ENCODE measurements around the gene TMOD2.

TMOD2 gene

GRCh38 chr15:51793521-51794305 is 42.3 kb downstream of the TMOD2 start:
- in situ Hi-C loops (cut with HindIII; ENCODE audit: low pct_unique_long_range_greater_than_20kb, low sequenced_read_pairs): no loop called here
- no peak for TF ChIP-seq JUND (IDR thresholded peaks at IDR 0.05; ENCODE audit: low read depth)
- DNase-seq (ENCODE audit: low read depth in 1 of 2, low spot score in 1 of 2): no peak

- no peak for TF ChIP-seq JUND (IDR thresholded peaks at IDR 0.05; ENCODE audit: low read depth)
- in situ Hi-C loops (cut with HindIII; ENCODE audit: low pct_unique_long_range_greater_than_20kb, low sequenced_read_pairs): no loop called here
- DNase-seq (ENCODE audit: low read depth in 1 of 2, low spot score in 1 of 2): no peak
These were observed 45.5 kb downstream of the TMOD2 start for GRCh38 chr15:51796847-51797401.

- no peak for DNase-seq (ENCODE audit: low read depth in 1 of 2, low spot score in 1 of 2)
- TF ChIP-seq JUND (IDR thresholded peaks at IDR 0.05; ENCODE audit: low read depth): no peak
- in situ Hi-C loops (cut with HindIII; ENCODE audit: low pct_unique_long_range_greater_than_20kb, low sequenced_read_pairs): no loop called here
These were observed 46.9 kb downstream of the TMOD2 start for GRCh38 chr15:51798281-51798680.

DNA sequence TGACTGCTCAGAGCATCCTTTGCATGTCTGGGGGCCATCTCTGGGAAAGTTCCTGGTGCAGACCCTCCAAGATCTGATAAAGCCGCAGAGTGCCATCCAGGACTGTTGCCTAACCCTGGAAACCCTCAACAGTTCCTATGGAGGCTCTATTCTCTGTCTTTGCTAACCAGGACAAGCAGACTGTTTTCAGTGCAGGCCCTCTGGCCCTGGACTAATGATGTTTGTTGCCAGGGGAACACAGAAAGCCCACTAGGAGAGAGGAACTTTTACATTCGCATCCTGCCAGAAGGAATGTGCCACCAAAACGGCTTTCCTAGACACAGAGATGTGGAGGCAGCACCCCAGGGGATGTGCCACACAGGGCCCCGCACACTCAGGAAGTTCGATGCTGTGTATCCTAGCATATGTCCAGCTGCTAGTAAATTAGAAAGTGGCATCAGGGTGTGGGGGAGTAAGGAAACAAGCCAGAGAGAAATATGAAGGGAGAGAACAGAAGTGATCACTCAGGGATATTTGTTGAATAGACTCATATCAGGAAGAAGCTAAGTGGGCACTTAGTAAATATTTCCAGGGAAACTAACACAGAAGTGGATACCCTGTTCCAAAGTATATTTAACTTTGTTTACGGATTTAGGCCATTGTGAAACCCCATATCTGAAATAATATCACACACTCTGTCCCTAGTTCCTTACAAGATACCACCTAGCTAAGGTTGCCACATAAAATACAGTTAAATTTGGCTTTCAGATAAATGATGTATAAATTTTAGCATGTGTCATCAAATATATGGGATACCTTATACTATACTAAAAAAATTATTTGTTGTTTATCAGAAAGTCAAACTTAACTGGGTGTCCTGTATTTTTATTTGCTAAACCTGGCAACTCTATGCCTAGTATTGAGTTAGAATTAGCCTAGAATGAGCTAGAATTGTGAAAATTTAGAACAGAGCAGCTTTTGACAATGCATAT is 48.2 kb downstream of the TMOD2 start:
- no peak for TF ChIP-seq JUND (IDR thresholded peaks at IDR 0.05; ENCODE audit: low read depth)
- DNase-seq (ENCODE audit: low read depth in 1 of 2, low spot score in 1 of 2): no peak
- in situ Hi-C loops (cut with HindIII; ENCODE audit: low pct_unique_long_range_greater_than_20kb, low sequenced_read_pairs): no loop called here

- in situ Hi-C loops (cut with HindIII; ENCODE audit: low pct_unique_long_range_greater_than_20kb, low sequenced_read_pairs): no loop called here
- TF ChIP-seq JUND (IDR thresholded peaks at IDR 0.05; ENCODE audit: low read depth): no peak
- DNase-seq (ENCODE audit: low read depth in 1 of 2, low spot score in 1 of 2): peak in 1 of 2 experiments; percentile 36
These were observed 50.0 kb downstream of the TMOD2 start for GRCh38 chr15:51801391-51801835.

GRCh38 chr15:51802593-51802992 is 51.2 kb downstream of the TMOD2 start:
- no peak for TF ChIP-seq JUND (IDR thresholded peaks at IDR 0.05; ENCODE audit: low read depth)
- no peak for DNase-seq (ENCODE audit: low read depth in 1 of 2, low spot score in 1 of 2)
- in situ Hi-C loops (cut with HindIII; ENCODE audit: low pct_unique_long_range_greater_than_20kb, low sequenced_read_pairs): no loop called here

DNA sequence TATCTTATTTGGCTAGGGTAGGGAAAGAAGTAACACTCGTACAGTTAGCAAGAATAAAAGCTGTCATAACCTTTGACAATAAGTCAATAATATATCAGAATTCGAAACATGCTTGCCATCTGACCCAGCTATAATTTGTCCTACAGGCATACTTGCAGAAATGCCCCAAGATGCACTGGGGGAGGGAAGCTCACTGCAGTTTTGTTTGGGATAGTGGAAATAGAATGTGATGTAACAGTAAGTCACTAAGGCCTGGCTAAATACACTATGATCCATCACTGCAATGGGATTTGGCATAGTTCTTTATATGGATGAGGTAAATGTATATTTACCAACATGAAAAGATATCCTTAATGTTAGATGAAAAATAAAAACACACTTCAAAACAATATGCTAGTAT is 52.6 kb downstream of the TMOD2 start:
- in situ Hi-C loops (cut with HindIII; ENCODE audit: low pct_unique_long_range_greater_than_20kb, low sequenced_read_pairs): no loop called here

DNA sequence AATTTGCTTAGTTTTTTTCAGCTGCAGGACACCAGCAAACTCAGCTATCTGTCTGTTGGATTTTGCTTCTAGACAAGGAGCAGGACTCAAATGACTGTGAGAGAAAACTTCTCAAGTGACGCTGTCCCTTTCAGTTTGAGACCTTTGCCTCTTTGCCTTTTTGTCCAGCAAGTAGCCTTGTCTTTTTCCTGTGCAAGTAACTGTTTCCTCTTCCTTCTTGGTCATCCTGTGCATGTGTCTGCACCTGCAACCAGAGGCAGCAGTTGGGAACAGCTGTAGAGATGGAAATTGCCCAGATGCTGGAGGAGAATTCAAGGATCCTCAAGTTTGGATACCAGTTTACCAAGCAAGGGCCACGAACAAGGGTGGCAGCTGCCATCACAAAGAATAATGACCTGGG is 54.7 kb downstream of the TMOD2 start:
- no peak for DNase-seq (ENCODE audit: low read depth in 1 of 2, low spot score in 1 of 2)
- TF ChIP-seq JUND (IDR thresholded peaks at IDR 0.05; ENCODE audit: low read depth): no peak
- in situ Hi-C loops (cut with HindIII; ENCODE audit: low pct_unique_long_range_greater_than_20kb, low sequenced_read_pairs): no loop called here

More for the DNA sequence above, 52.6 kb downstream of the TMOD2 start:
- no peak for DNase-seq (ENCODE audit: low read depth in 1 of 2, low spot score in 1 of 2)
- no peak for TF ChIP-seq JUND (IDR thresholded peaks at IDR 0.05; ENCODE audit: low read depth)

GRCh38 chr15:51809457-51809856 is 58.1 kb downstream of the TMOD2 start:
- in situ Hi-C loops (cut with HindIII; ENCODE audit: low pct_unique_long_range_greater_than_20kb, low sequenced_read_pairs): no loop called here
- TF ChIP-seq JUND (IDR thresholded peaks at IDR 0.05; ENCODE audit: low read depth): no peak
- no peak for DNase-seq (ENCODE audit: low read depth in 1 of 2, low spot score in 1 of 2)

DNA sequence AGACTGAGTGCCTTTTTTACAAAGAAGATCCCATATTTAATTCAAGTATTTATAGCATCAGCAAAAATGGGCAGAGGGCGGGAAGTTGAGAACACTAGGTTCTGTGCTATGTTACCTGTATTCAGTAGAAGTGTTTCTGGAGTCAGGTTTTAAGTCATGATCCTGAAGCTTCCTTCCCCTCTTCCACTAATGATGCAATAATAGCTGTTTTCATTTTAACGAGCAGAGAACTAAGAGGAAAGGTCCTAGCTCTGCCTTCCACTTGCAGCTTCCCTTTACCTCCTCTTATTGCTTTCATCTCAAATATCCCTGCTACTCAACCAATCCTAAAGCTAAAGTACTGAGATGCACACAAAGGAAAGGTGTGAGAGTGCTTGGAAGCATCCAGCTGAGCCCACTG is 61.2 kb downstream of the TMOD2 start:
- no peak for DNase-seq (ENCODE audit: low read depth in 1 of 2, low spot score in 1 of 2)
- in situ Hi-C loops (cut with HindIII; ENCODE audit: low pct_unique_long_range_greater_than_20kb, low sequenced_read_pairs): no loop called here
- TF ChIP-seq JUND (IDR thresholded peaks at IDR 0.05; ENCODE audit: low read depth): no peak

GRCh38 chr15:51814606-51815005 is 63.2 kb downstream of the TMOD2 start:
- no peak for DNase-seq (ENCODE audit: low read depth in 1 of 2, low spot score in 1 of 2)
- TF ChIP-seq JUND (IDR thresholded peaks at IDR 0.05; ENCODE audit: low read depth): no peak
- in situ Hi-C loops (cut with HindIII; ENCODE audit: low pct_unique_long_range_greater_than_20kb, low sequenced_read_pairs): no loop called here

GRCh38 chr15:51816611-51817010 is 65.2 kb downstream of the TMOD2 start:
- in situ Hi-C loops (cut with HindIII; ENCODE audit: low pct_unique_long_range_greater_than_20kb, low sequenced_read_pairs): no loop called here
- TF ChIP-seq JUND (IDR thresholded peaks at IDR 0.05; ENCODE audit: low read depth): no peak
- no peak for DNase-seq (ENCODE audit: low read depth in 1 of 2, low spot score in 1 of 2)

DNA sequence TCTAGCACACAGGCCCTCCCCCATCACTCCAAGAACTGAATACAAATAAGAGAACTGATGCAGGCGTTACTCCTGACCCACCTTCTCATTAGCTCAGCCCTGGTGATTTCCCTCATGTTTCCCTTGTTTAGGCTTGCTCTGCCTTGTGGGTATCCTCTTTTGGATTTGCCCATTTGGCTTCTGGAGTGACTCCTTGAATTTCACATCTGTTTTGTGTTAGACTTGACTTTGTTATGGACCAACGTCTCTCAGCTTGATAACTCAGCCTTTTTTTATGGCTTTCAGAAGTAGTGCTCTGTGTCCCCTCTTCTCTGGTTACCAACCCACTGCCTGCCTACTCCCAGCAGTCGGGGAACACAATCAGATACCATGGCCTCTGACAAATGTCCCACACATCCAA is 66.8 kb downstream of the TMOD2 start:
- in situ Hi-C loops (cut with HindIII; ENCODE audit: low pct_unique_long_range_greater_than_20kb, low sequenced_read_pairs): no loop called here
- DNase-seq (ENCODE audit: low read depth in 1 of 2, low spot score in 1 of 2): no peak

More for the DNA sequence above, 66.8 kb downstream of the TMOD2 start:
- no peak for TF ChIP-seq JUND (IDR thresholded peaks at IDR 0.05; ENCODE audit: low read depth)
